ENCODE data around the gene WBP2.

The WBP2 gene

DNA sequence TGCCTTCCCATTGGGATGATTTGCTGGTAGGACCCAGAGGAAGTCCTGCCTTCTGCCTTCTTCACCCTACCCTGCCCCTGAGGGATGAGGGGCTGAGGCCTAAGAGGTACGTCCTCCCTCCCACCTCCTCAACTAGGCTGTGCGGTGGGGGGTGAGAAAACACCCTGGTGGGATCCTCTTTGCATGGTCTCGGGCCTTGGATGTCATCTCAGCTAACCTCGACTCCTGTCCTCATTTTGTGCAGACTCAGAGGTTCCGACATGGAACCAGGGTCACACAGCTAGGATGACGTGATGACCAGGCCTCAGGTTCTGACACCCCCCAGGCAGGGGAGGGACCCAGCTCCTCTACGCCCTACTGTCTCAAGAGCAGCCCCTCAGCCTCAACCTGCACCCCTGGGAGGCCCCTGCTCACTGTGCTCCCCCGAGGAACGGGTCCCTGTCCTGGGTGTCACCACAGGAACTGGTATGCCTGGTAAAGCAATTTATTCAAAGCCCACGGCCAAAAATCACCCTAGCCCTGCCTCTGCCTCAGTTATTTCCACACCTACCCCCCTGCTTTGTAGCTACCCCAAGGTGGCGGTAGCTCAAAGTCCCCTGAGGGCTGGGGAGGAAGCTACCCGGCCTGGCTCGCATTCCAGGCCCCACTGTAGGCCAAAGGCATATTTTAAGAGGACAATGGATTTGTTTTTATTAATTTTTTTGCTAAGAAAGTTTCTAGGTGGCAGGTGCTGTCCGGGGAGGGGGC, 28.4 kb downstream of the WBP2 start:
- H3K27ac ChIP-seq (ENCODE audit: insufficient read depth in 1 of 2, low read depth in 1 of 2, low read length in 2 of 2, poor library complexity in 1 of 2, severe bottlenecking in 2 of 2): peak overlapping the region in 1 of 2 experiments; percentile 47
- no peaks in the 10 kb centered on the region for H3K27me3 ChIP-seq (replicated peaks in 2 of 5; ENCODE audit: control insufficient read depth in 4 of 5, insufficient read depth in 5 of 5, low read length in 4 of 5)
- ChIA-PET POLR2A (interaction anchor here (1.3 to 4.2 kb wide), 4 partner anchors 18 to 73 kb away, joined by 4 to 39 read pairs (median 16); partner anchors contain the start of gene UNC13D), CTCF (interaction anchor here (0.6 to 13.1 kb wide), 23 partner anchors 10 to 676 kb away, joined by 3 to 174 read pairs (median 5); partner anchors contain the start of genes GALK1, UNC13D and WBP2)
- no peaks in the 10 kb centered on the region for H3K9me3 ChIP-seq (ENCODE audit: control extremely low read depth in 1 of 5, control insufficient read depth in 4 of 5, insufficient read depth in 2 of 5, low read depth in 1 of 5, low read length in 4 of 5)
- peaks cover 14 to 89% (median 62%) of the 10 kb centered on the region in 4 experiments for H3K36me3 ChIP-seq (ENCODE audit: control insufficient read depth in 4 of 4, insufficient read depth in 4 of 4, low read length in 3 of 4)
- no peak for DNase-seq
- peaks cover 2 to 46% (median 36%) of the 10 kb centered on the region in 4 experiments for H3K4me1 ChIP-seq (ENCODE audit: control extremely low read depth in 1 of 4, control insufficient read depth in 4 of 4, insufficient read depth in 4 of 4, low read length in 3 of 4)
- peak overlapping the region in 1 of 7 experiments; percentile 24 for H3K4me3 ChIP-seq (ENCODE audit: control insufficient read depth in 1 of 7, extremely low read depth in 1 of 7, insufficient read depth in 4 of 7, low read depth in 2 of 7, low read length in 6 of 7)
- 88% methylated on average over 11 of the region's 14 CpGs for WGBS (ENCODE audit: insufficient coverage)

- peak overlapping the region in 1 of 2 experiments; percentile 12 for H3K27ac ChIP-seq (ENCODE audit: insufficient read depth in 1 of 2, low read depth in 1 of 2, low read length in 2 of 2, poor library complexity in 1 of 2, severe bottlenecking in 2 of 2)
- H3K4me1 ChIP-seq (ENCODE audit: control extremely low read depth in 1 of 4, control insufficient read depth in 4 of 4, insufficient read depth in 4 of 4, low read length in 3 of 4): peaks cover 2 to 55% (median 42%) of the 10 kb centered on the region in 4 experiments
- H3K36me3 ChIP-seq (ENCODE audit: control insufficient read depth in 4 of 4, insufficient read depth in 4 of 4, low read length in 3 of 4): peaks cover 14 to 91% (median 63%) of the 10 kb centered on the region in 4 experiments
- DNase-seq: no peak
- ChIA-PET CTCF (interaction anchor here (0.7 to 13.1 kb wide), 14 partner anchors 8 to 73 kb away, joined by 3 to 174 read pairs (median 7); partner anchors contain the start of genes GALK1 and UNC13D), POLR2A (interaction anchor here (3.7 kb wide), 1 partner anchor 48 kb away, joined by 39 read pairs; a partner anchor contains a TSS)
- H3K4me3 ChIP-seq (ENCODE audit: control insufficient read depth in 1 of 7, extremely low read depth in 1 of 7, insufficient read depth in 4 of 7, low read depth in 2 of 7, low read length in 6 of 7): no peak overlapping the region
- 94% methylated on average over 10 of the region's 12 CpGs for WGBS (ENCODE audit: insufficient coverage)
- H3K27me3 ChIP-seq (replicated peaks in 2 of 5; ENCODE audit: control insufficient read depth in 4 of 5, insufficient read depth in 5 of 5, low read length in 4 of 5): no peaks in the 10 kb centered on the region
- no peaks in the 10 kb centered on the region for H3K9me3 ChIP-seq (ENCODE audit: control extremely low read depth in 1 of 5, control insufficient read depth in 4 of 5, insufficient read depth in 2 of 5, low read depth in 1 of 5, low read length in 4 of 5)
Measured at GRCh38 chr17:75825748-75826370, 29.3 kb downstream of the WBP2 start.

DNA sequence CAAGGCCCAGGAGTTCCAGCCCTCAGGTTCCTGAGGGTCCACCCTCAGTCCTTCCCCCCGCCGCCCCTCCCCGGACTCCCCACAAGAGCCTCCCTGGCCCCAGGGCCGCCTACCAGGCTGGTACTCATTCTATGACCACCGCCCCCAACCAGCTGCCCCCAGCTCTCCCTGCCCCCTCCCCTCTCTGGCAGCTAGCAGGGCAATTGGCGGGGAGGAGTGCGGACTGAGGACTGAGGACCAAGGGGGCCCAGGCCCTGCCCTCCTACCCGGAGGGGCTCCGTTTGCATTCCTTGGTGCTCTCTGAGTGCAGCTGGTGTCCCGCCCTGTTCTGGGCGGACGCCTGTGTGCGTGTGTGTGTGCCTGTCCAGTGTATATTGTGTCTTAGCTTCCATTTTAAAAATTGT, 30.0 kb downstream of the WBP2 start:
- H3K9me3 ChIP-seq (ENCODE audit: control extremely low read depth in 1 of 5, control insufficient read depth in 4 of 5, insufficient read depth in 2 of 5, low read depth in 1 of 5, low read length in 4 of 5): no peaks in the 10 kb centered on the region
- ChIA-PET POLR2A (interaction anchor here (0.5 to 3.7 kb wide), 3 partner anchors 14 to 103 kb away, joined by 3 to 39 read pairs (median 4); a partner anchor contains a TSS), CTCF (interaction anchor here (0.7 to 13.1 kb wide), 10 partner anchors 9 to 72 kb away, joined by 3 to 174 read pairs (median 11); partner anchors contain the start of genes GALK1 and UNC13D)
- H3K36me3 ChIP-seq (ENCODE audit: control insufficient read depth in 4 of 4, insufficient read depth in 4 of 4, low read length in 3 of 4): peaks cover 12 to 91% (median 64%) of the 10 kb centered on the region in 4 experiments
- no peaks in the 10 kb centered on the region for H3K27me3 ChIP-seq (replicated peaks in 2 of 5; ENCODE audit: control insufficient read depth in 4 of 5, insufficient read depth in 5 of 5, low read length in 4 of 5)
- H3K4me3 ChIP-seq (ENCODE audit: control insufficient read depth in 1 of 7, extremely low read depth in 1 of 7, insufficient read depth in 4 of 7, low read depth in 2 of 7, low read length in 6 of 7): no peak overlapping the region
- peak overlapping the region in 1 of 2 experiments; percentile 12 for H3K27ac ChIP-seq (ENCODE audit: insufficient read depth in 1 of 2, low read depth in 1 of 2, low read length in 2 of 2, poor library complexity in 1 of 2, severe bottlenecking in 2 of 2)
- 96% methylated on average over 8 of the region's 13 CpGs for WGBS (ENCODE audit: insufficient coverage)
- DNase-seq: no peak
- H3K4me1 ChIP-seq (ENCODE audit: control extremely low read depth in 1 of 4, control insufficient read depth in 4 of 4, insufficient read depth in 4 of 4, low read length in 3 of 4): peaks cover 2 to 50% (median 42%) of the 10 kb centered on the region in 4 experiments

GRCh38 chr17:75824666-75825065, 30.5 kb downstream of the WBP2 start:
- Histone ChIP-seq H3K27ac (ENCODE audit: insufficient read depth in 1 of 2, low read depth in 1 of 2, low read length in 2 of 2, poor library complexity in 1 of 2, severe bottlenecking in 2 of 2) (no peak overlapping the region), H3K4me1 (ENCODE audit: control extremely low read depth in 1 of 4, control insufficient read depth in 4 of 4, insufficient read depth in 4 of 4, low read length in 3 of 4) (peaks cover 2 to 46% (median 42%) of the 10 kb centered on the region in 4 experiments), H3K4me3 (ENCODE audit: control insufficient read depth in 1 of 7, extremely low read depth in 1 of 7, insufficient read depth in 4 of 7, low read depth in 2 of 7, low read length in 6 of 7) (no peak overlapping the region), H3K27me3 (replicated peaks in 2 of 5; ENCODE audit: control insufficient read depth in 4 of 5, insufficient read depth in 5 of 5, low read length in 4 of 5) (no peaks in the 10 kb centered on the region), H3K36me3 (ENCODE audit: control insufficient read depth in 4 of 4, insufficient read depth in 4 of 4, low read length in 3 of 4) (peaks cover 12 to 91% (median 63%) of the 10 kb centered on the region in 4 experiments), H3K9me3 (ENCODE audit: control extremely low read depth in 1 of 5, control insufficient read depth in 4 of 5, insufficient read depth in 2 of 5, low read depth in 1 of 5, low read length in 4 of 5) (no peaks in the 10 kb centered on the region)
- no peak for DNase-seq
- 83% methylated on average over 2 of the region's 2 CpGs for WGBS (ENCODE audit: insufficient coverage)
- POLR2A ChIA-PET: interaction anchor here (0.5 to 0.6 kb wide), 2 partner anchors 14 to 104 kb away, joined by 3 to 4 read pairs; no protein-coding TSS in a partner anchor
- CTCF ChIA-PET: interaction anchor here (0.9 to 13.1 kb wide), 7 partner anchors 10 to 61 kb away, joined by 3 to 174 read pairs (median 4); partner anchors contain the start of genes GALK1 and UNC13D

- peaks cover 2 to 45% (median 42%) of the 10 kb centered on the region in 4 experiments for H3K4me1 ChIP-seq (ENCODE audit: control extremely low read depth in 1 of 4, control insufficient read depth in 4 of 4, insufficient read depth in 4 of 4, low read length in 3 of 4)
- H3K27me3 ChIP-seq (replicated peaks in 2 of 5; ENCODE audit: control insufficient read depth in 4 of 5, insufficient read depth in 5 of 5, low read length in 4 of 5): no peaks in the 10 kb centered on the region
- H3K4me3 ChIP-seq (ENCODE audit: control insufficient read depth in 1 of 7, extremely low read depth in 1 of 7, insufficient read depth in 4 of 7, low read depth in 2 of 7, low read length in 6 of 7): no peak overlapping the region
- peak overlapping the region in 1 of 2 experiments; percentile 6 for H3K27ac ChIP-seq (ENCODE audit: insufficient read depth in 1 of 2, low read depth in 1 of 2, low read length in 2 of 2, poor library complexity in 1 of 2, severe bottlenecking in 2 of 2)
- peaks cover 11 to 92% (median 67%) of the 10 kb centered on the region in 4 experiments for H3K36me3 ChIP-seq (ENCODE audit: control insufficient read depth in 4 of 4, insufficient read depth in 4 of 4, low read length in 3 of 4)
- no peaks in the 10 kb centered on the region for H3K9me3 ChIP-seq (ENCODE audit: control extremely low read depth in 1 of 5, control insufficient read depth in 4 of 5, insufficient read depth in 2 of 5, low read depth in 1 of 5, low read length in 4 of 5)
- no peak for DNase-seq
- POLR2A ChIA-PET: interaction anchor here (0.5 to 1.5 kb wide), 2 partner anchors 19 to 44 kb away, joined by 4 to 5 read pairs; a partner anchor contains a TSS
- WGBS (ENCODE audit: insufficient coverage): 98% methylated on average over 9 of the region's 13 CpGs
- CTCF ChIA-PET: interaction anchor here (1.0 kb wide), 1 partner anchor 10 kb away, joined by 3 read pairs; no protein-coding TSS in a partner anchor
Measured at GRCh38 chr17:75824050-75824552, 31.0 kb downstream of the WBP2 start.

GRCh38 chr17:75823257-75824041, 31.7 kb downstream of the WBP2 start:
- H3K9me3 ChIP-seq (ENCODE audit: control extremely low read depth in 1 of 5, control insufficient read depth in 4 of 5, insufficient read depth in 2 of 5, low read depth in 1 of 5, low read length in 4 of 5): no peaks in the 10 kb centered on the region
- peaks cover 13 to 92% (median 70%) of the 10 kb centered on the region in 4 experiments for H3K36me3 ChIP-seq (ENCODE audit: control insufficient read depth in 4 of 4, insufficient read depth in 4 of 4, low read length in 3 of 4)
- H3K4me1 ChIP-seq (ENCODE audit: control extremely low read depth in 1 of 4, control insufficient read depth in 4 of 4, insufficient read depth in 4 of 4, low read length in 3 of 4): peaks cover 2 to 39% (median 36%) of the 10 kb centered on the region in 4 experiments
- no peak overlapping the region for H3K27ac ChIP-seq (ENCODE audit: insufficient read depth in 1 of 2, low read depth in 1 of 2, low read length in 2 of 2, poor library complexity in 1 of 2, severe bottlenecking in 2 of 2)
- H3K4me3 ChIP-seq (ENCODE audit: control insufficient read depth in 1 of 7, extremely low read depth in 1 of 7, insufficient read depth in 4 of 7, low read depth in 2 of 7, low read length in 6 of 7): no peak overlapping the region
- no peaks in the 10 kb centered on the region for H3K27me3 ChIP-seq (replicated peaks in 2 of 5; ENCODE audit: control insufficient read depth in 4 of 5, insufficient read depth in 5 of 5, low read length in 4 of 5)
- WGBS (ENCODE audit: insufficient coverage): 96% methylated on average over 12 of the region's 28 CpGs
- CTCF ChIA-PET: interaction anchor here (0.6 to 2.9 kb wide), 6 partner anchors 11 to 200 kb away, joined by 3 to 8 read pairs (median 3); partner anchors contain the start of genes GALK1 and UNC13D
- DNase-seq: no peak
- POLR2A ChIA-PET: interaction anchor here (0.5 to 1.5 kb wide), 3 partner anchors 18 to 54 kb away, joined by 3 to 5 read pairs (median 4); a partner anchor contains a TSS

All from common myeloid progenitor, CD34-positive (primary cell).